Activated CD8-positive, alpha-beta T cell treated with anti-CD3 and anti-CD28 coated beads, Interleukin-2, amount 10 ng/mL, durations not matched to agents 7 days and 5 days (primary cell): ENCODE data around the gene SNX19. TPM values are rescaled to one million over a fixed set of nuclear protein-coding genes. Genes with fewer than 3 reads are reported as not detected.
"Not testable (repeated sequence)": the region's sequence is repeated elsewhere in the genome, so short reads cannot be mapped to it uniquely, and the experiment has no call there.

Experiments used
- ATAC-seq: fragments of 150-1000 bp; cut with Tn5 transposase; one replicate; pipeline ENCODE4 v1.10.0; 2021; ENCODE audit warnings: moderate library complexity
- CTCF ChIA-PET: fragments of 350-600 bp; sonication (Branson Sonifier 250); formaldehyde crosslinking; loops from one replicate; lab custom pipeline; 2021; ENCODE audit warnings: antibody characterized with exemption; lab: Charles Lee
- POLR2A ChIA-PET: fragments of 350-600 bp; sonication (Branson Sonifier 250); formaldehyde crosslinking; loops from one replicate; lab custom pipeline; 2021; ENCODE audit warnings: antibody characterized with exemption; lab: Charles Lee
- DNase-seq: peaks from one replicate; pipeline ENCODE4 v3.0.0-alpha.2; 2020
- H3K27ac Mint-ChIP-seq: one replicate; pipeline ENCODE4 v1.8.0; 2021; ENCODE audit warnings: mild to moderate bottlenecking, mixed read lengths
- H3K27me3 Mint-ChIP-seq: one replicate; pipeline ENCODE4 v1.8.0; 2021; ENCODE audit warnings: low read depth, mixed read lengths
- H3K36me3 Mint-ChIP-seq: one replicate; pipeline ENCODE4 v1.8.0; 2021; ENCODE audit warnings: low read depth, mixed read lengths
- H3K4me1 Mint-ChIP-seq: one replicate; pipeline ENCODE4 v1.8.0; 2021; ENCODE audit warnings: low read depth, mixed read lengths
- H3K4me3 Mint-ChIP-seq: one replicate; pipeline ENCODE4 v1.8.0; 2021; ENCODE audit warnings: mild to moderate bottlenecking, mixed read lengths
- H3K9me3 Mint-ChIP-seq: one replicate; pipeline ENCODE4 v1.8.0; 2022; ENCODE audit warnings: mixed read lengths; ENCODE audit not compliant: insufficient read depth
- total RNA-seq, 2 experiments: library from RNA; stranded (reverse); gene quantifications; one replicate each; pipeline ENCODE4 v1.2.3, GENCODE V29; 2021

The SNX19 gene
- total RNA-seq, 2 experiments from 2014 or later, result 40.7 to 41.0 TPM

DNA sequence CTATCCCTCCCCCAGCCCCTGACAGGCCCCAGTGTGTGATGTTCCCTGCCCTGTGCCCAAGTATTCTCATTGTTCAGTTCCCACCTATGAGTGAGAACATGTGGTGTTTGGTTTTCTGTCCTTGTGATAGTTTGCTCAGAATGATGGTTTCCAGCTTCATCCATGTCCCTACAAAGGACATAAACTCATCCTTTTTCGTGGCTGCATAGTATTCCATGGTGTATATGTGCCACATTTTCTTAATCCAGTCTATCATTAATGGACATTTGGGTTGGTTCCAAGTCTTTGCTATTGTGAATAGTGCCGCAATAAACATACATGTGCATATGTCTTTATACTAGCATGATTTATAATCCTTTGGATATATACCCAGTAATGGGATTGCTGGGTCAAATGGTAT, 60.6 kb downstream of the SNX19 start:
- H3K9me3 Mint-ChIP-seq, ATAC-seq, DNase-seq, H3K36me3 Mint-ChIP-seq, H3K27ac Mint-ChIP-seq, H3K4me1 Mint-ChIP-seq, POLR2A ChIA-PET, H3K4me3 Mint-ChIP-seq: not testable (repeated sequence)
- CTCF ChIA-PET, result interaction anchor here (1.2 kb wide), 1 partner anchor 425 kb away, joined by 3 read pairs; no protein-coding TSS in a partner anchor
- peaks cover 14% of the 10 kb centered on the region for H3K27me3 Mint-ChIP-seq

DNA sequence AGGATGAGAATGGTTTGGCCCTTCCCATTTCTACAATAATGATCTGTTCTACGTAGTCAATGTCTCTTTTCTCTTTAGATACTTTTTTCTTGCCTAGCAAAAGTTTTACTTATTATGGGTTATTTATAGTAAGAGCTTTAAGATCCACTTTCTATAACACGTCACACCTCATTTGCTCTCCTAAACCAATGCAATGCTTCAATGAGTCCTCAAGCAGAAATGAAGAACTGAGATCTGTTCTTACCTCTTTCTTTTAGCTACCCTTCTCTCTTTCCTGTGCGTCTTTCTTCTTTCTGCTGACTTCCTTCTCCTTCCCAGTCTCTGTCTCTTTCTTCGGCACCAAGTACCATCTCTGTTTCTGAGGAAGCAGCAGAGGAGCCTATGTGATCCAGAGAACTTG, 61.8 kb downstream of the SNX19 start:
- Mint-ChIP-seq H3K4me3 (no peak overlapping the region), H3K9me3 (no peaks in the 10 kb centered on the region), H3K27ac (no peak overlapping the region), H3K36me3 (no peaks in the 10 kb centered on the region), H3K4me1 (no peaks in the 10 kb centered on the region), H3K27me3 (peaks cover 14% of the 10 kb centered on the region)
- DNase-seq (no peak), ATAC-seq (no peak)
- ChIA-PET CTCF (interaction anchor here (0.9 to 1.2 kb wide), 2 partner anchors 8 to 423 kb away, joined by 3 to 4 read pairs; no protein-coding TSS in a partner anchor), POLR2A (no interaction called here)

DNA sequence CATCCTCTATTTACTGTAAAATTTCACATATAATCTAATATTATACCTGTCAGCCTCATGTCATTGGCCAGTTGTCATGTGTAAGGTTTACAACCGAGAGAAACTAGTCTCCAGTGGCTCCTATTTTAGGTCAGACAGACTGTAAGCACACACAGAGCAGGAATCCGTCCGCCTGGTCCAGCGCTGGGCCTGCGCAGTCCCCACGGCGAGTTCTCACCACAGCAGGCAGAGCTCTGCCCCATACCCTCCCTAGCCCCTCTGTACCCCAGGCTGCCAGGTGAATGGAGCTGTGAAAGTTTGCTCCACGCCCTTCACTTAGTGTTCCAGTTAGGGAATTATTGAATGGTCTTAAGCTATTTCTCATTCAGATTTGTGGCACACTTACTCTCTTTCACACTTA, 63.7 kb downstream of the SNX19 start:
- ChIA-PET CTCF (interaction anchor here (2.7 kb wide), 1 partner anchor 9 kb away, joined by 19 read pairs; no protein-coding TSS in a partner anchor), POLR2A (no interaction called here)
- ATAC-seq (no peak), DNase-seq (no peak)
- Mint-ChIP-seq H3K9me3 (no peaks in the 10 kb centered on the region), H3K4me1 (no peaks in the 10 kb centered on the region), H3K27ac (no peak overlapping the region), H3K36me3 (no peaks in the 10 kb centered on the region), H3K27me3 (peaks cover 13% of the 10 kb centered on the region), H3K4me3 (no peak overlapping the region)

DNA sequence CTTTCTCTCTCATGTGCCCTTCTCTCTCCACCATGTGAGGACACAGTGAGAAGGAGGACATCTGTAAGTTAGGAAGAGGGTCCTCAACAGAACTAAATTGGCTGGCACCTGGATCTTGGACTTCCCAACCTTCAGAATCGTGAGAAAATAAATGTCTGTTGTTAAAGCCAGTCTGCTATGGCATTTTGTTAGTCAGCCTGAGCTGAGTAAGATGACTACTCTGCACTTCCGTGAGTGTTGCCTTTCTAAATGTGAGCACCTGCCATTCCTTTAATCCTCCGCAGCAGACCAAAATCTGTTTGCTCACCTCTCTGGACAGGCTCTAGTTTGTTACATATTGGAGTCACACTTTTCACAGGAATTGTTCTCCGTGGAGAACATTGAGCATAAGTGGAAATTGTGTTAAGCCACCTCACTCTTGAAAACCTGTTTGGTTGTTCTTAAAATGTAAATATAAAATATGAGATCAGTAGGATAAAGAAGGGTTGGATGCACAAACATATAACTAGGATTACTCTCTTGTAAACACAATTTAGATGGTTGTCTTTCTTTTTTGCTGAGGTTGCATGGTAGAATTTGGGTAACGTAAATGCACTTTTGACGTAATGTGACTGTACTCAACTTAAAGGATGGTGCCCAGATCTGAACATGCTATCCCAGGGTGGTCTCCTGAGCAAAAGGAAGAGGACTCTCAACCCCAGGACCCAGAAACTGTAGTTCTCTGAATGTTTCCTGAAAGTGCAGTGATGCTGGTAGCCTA, 65.9 kb downstream of the SNX19 start:
- Mint-ChIP-seq H3K27me3 (peaks cover 9% of the 10 kb centered on the region), H3K36me3 (no peaks in the 10 kb centered on the region), H3K9me3 (no peaks in the 10 kb centered on the region), H3K27ac (no peak overlapping the region), H3K4me3 (no peak overlapping the region), H3K4me1 (no peaks in the 10 kb centered on the region)
- ATAC-seq (no peak), DNase-seq (no peak)
- POLR2A ChIA-PET, result no interaction called here
- CTCF ChIA-PET, result interaction anchor here (2.0 kb wide), 1 partner anchor 12 kb away, joined by 9 read pairs; no protein-coding TSS in a partner anchor

DNA sequence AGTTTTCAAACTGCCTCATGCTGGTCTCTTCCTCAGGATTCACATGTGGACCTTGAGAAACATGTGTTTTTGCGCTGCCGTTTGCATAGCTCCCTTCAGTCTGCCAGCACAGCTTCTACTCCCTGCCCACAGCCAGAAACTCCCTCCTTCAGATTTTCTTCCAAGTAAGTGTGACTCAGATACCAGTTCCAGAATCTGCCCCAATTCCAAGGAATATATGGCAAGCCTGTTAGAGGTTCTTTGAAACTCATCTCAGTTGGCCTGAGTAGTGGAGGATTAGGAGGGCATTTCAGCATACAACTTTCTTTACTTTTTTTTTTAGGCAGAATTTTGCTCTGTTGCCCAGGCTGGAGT, 67.1 kb downstream of the SNX19 start:
- Mint-ChIP-seq H3K36me3 (no peaks in the 10 kb centered on the region), H3K27ac (no peak overlapping the region), H3K4me1 (no peaks in the 10 kb centered on the region), H3K9me3 (no peaks in the 10 kb centered on the region), H3K27me3 (peaks cover 6% of the 10 kb centered on the region), H3K4me3 (no peak overlapping the region)
- CTCF ChIA-PET, result interaction anchor here (2.0 kb wide), 1 partner anchor 13 kb away, joined by 9 read pairs; no protein-coding TSS in a partner anchor
- DNase-seq (no peak), ATAC-seq (no peak)
- POLR2A ChIA-PET, result no interaction called here

DNA sequence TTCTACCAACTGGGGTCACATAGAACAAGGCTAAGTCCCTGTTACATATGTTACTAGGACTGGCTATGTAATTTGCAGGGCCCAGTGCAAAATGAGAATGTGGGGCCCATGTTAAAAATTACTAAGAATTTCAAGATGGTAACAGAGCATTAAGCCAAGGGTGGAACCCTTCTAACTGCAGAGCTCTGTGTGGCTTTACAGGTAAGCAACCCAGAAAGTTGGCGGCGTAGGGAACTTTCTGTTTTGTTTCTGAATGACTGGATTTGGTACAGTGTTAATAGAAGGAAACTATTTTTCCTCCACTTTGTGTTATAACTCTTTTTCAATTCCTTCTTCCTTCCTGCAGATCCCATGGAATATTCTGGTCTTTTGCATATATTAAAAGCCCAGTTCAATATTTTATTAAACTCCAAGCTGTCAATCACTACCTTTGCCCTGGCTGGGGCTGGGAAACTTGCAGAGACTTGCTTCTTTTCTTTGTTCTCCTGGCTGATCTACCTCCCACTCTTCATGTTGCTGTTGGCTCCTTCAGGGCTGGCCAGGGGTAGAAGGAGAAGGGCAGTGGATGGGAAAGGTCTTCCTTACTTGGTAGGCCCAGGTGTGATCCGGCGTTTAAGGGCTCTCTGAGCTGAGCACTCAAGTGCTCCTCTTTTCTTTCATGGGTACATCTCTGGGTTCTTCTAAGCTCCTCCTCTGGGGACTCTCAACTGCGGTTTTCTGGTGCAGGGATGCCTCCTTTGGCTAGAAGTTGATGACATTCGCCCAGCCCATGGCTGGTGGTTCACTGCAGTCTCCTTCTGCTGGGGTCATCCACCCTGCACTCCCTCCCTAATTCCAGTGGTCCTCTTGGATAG, 67.7 kb downstream of the SNX19 start:
- ChIA-PET POLR2A (no interaction called here), CTCF (interaction anchor here (0.8 to 2.0 kb wide), 2 partner anchors 13 to 414 kb away, joined by 3 to 9 read pairs; no protein-coding TSS in a partner anchor)
- Mint-ChIP-seq H3K4me3 (no peak overlapping the region), H3K9me3 (no peaks in the 10 kb centered on the region), H3K4me1 (no peaks in the 10 kb centered on the region), H3K27me3 (peaks cover 8% of the 10 kb centered on the region), H3K27ac (no peak overlapping the region), H3K36me3 (no peaks in the 10 kb centered on the region)
- ATAC-seq, result no peak
- DNase-seq, result no peak

DNA sequence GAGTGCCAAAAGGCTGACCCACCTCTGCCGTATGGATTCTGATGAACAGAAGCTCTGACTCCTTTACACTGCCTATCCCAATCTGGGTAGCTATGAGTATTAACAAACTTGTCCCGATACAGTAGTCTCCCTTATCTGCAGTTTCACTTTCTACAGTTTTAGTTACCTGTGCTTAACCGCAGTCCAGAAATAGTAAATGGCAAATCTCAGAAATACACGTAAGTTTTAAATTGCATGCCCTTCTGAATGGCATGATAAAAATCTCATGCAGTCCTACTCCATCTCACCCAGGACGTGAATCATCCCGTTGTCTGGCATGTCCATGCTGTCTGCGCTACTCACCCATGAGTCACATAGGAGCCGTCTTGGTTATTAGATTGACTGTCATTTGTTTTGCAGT, 68.8 kb downstream of the SNX19 start:
- no peaks in the 10 kb centered on the region for H3K4me1 Mint-ChIP-seq
- no peak for ATAC-seq
- peaks cover 8% of the 10 kb centered on the region for H3K27me3 Mint-ChIP-seq
- H3K9me3 Mint-ChIP-seq, result no peaks in the 10 kb centered on the region
- CTCF ChIA-PET, result no interaction called here
- H3K36me3 Mint-ChIP-seq, result no peaks in the 10 kb centered on the region
- no peak overlapping the region for H3K4me3 Mint-ChIP-seq
- POLR2A ChIA-PET, result no interaction called here
- H3K27ac Mint-ChIP-seq, result no peak overlapping the region
- no peak for DNase-seq

DNA sequence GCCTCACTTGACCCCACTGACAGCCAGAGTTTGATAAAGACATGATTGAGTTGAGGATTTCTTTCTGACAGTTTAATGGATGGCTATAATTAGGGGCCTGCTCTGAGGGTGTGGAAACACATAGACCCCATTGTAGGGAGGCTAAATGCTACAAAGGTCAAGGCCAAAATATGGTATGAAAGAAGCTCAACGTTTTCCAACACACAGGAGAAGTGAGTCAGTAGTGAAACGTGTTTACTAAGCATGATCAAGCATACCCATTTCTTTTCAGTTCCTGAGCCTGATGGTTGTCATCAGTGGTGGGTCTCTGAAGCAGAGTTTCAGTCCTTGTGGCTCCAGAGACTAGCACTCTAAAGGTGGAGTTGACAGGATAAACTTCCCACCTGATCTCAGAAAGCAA, 69.7 kb downstream of the SNX19 start:
- DNase-seq, result no peak
- POLR2A ChIA-PET, result no interaction called here
- no peaks in the 10 kb centered on the region for H3K9me3 Mint-ChIP-seq
- no peaks in the 10 kb centered on the region for H3K36me3 Mint-ChIP-seq
- H3K27ac Mint-ChIP-seq, result no peak overlapping the region
- no peak overlapping the region for H3K4me3 Mint-ChIP-seq
- H3K4me1 Mint-ChIP-seq, result no peaks in the 10 kb centered on the region
- no peak for ATAC-seq
- H3K27me3 Mint-ChIP-seq, result peaks cover 7% of the 10 kb centered on the region
- CTCF ChIA-PET, result no interaction called here

DNA sequence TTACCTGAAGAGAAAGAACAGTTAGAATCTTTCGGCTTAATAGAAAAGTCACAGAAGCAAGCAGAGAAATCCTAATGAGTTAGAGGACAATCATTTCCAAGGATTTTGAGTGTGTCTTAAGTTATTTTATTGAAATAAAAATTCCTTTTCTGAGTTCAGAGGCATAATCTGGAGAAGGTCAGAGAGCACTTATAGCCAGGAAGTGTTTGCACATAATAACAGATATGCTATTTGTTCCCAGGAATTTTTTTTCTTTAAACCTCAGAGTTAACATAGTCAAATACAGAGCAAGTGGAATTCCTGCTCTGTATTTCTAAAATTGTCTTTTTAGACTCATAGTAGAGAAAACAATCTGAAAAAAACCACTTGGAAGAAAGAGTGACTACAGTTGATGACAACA, 74.3 kb downstream of the SNX19 start:
- H3K9me3 Mint-ChIP-seq, result no peaks in the 10 kb centered on the region
- H3K4me3 Mint-ChIP-seq, result no peak overlapping the region
- ATAC-seq (no peak), DNase-seq (no peak)
- ChIA-PET CTCF (no interaction called here), POLR2A (no interaction called here)
- no peaks in the 10 kb centered on the region for H3K36me3 Mint-ChIP-seq
- no peak overlapping the region for H3K27ac Mint-ChIP-seq
- peaks cover 5% of the 10 kb centered on the region for H3K27me3 Mint-ChIP-seq
- no peaks in the 10 kb centered on the region for H3K4me1 Mint-ChIP-seq

DNA sequence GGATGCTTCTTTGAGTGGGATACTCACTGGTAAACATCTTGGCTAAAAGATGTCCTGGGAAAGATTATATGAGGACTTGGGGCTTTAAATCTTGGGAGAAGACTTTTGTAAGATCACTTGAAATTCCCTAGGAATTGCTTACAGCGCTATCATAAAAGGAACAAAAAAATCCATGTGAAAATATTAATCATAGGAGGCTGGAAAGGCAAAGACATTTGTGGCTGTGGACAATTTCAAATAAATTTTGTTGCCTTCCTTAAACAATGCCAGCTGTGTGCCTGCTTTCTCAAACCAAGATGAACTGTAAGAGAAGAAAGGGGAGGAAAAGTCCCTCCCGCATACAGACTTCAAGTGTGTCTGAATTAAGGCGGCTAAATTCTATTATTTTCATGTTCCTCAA, 75.6 kb downstream of the SNX19 start:
- no peaks in the 10 kb centered on the region for H3K36me3 Mint-ChIP-seq
- no peaks in the 10 kb centered on the region for H3K9me3 Mint-ChIP-seq
- no peak for DNase-seq
- ChIA-PET POLR2A (no interaction called here), CTCF (interaction anchor here (2.1 kb wide), 1 partner anchor 22 kb away, joined by 8 read pairs; no protein-coding TSS in a partner anchor)
- H3K27me3 Mint-ChIP-seq, result peaks cover 8% of the 10 kb centered on the region
- no peak overlapping the region for H3K4me3 Mint-ChIP-seq
- H3K4me1 Mint-ChIP-seq, result no peaks in the 10 kb centered on the region
- ATAC-seq, result no peak
- H3K27ac Mint-ChIP-seq, result no peak overlapping the region

DNA sequence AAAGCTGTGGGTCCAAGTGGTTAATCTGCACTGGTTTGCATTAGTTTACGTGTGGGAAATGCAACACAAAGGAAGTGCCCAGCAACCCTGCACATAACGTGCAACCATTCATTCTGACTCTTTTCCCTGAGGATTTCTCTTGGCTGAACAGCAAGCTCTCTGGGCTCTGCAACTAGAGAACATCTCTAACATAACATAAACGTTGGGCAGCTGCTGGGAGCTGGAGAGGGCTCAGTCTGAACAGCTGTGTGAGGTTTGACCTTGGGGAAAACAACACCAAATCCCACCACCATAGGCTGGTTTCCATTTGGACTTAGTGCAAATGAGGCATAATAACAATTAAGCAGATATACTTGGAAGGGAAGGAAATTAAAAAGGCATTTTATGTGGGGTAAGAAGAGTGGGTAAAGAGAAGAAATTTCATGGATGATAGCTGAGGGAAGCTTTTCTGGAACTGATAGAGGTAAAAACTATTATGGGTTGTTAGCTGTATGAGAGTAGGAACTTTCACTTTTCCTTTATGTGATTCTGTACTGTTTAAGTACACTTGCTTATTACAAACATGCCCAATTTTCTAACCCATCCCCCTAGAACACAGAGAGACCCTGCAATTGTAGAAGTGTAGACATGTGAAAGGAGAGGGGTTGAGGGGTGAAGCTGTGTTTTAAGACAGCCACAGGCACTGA, 76.2 kb downstream of the SNX19 start:
- no peak for DNase-seq
- Mint-ChIP-seq H3K4me3 (no peak overlapping the region), H3K27ac (no peak overlapping the region), H3K27me3 (peaks cover 9% of the 10 kb centered on the region), H3K4me1 (no peaks in the 10 kb centered on the region), H3K9me3 (no peaks in the 10 kb centered on the region), H3K36me3 (no peaks in the 10 kb centered on the region)
- no peak for ATAC-seq
- CTCF ChIA-PET, result interaction anchor here (2.1 kb wide), 1 partner anchor 23 kb away, joined by 8 read pairs; no protein-coding TSS in a partner anchor
- POLR2A ChIA-PET, result no interaction called here
